GM18505 (cell line): ENCODE results near the gene SSNA1.

Experiments
- ATAC-seq: cut with Tn5 transposase; IDR thresholded peaks from one replicate; pipeline ENCODE4 v1.9.1; 2021; ENCODE audit not compliant: unreplicated experiment
- POLR2A ChIP-seq: IDR thresholded peaks from 4 replicates; pipeline ENCODE4 v1.6.1; 2011; ENCODE audit warnings: borderline replicate concordance; ENCODE audit not compliant: insufficient read depth, insufficient read length; ENCODE audit errors: extremely low read depth

SSNA1 gene

GRCh38 chr9:137190315-137190856 lies 1.9 kb downstream of the SSNA1 start:
- no peak for ATAC-seq
- no peak for TF ChIP-seq POLR2A

- ATAC-seq, result no peak
- no peak for TF ChIP-seq POLR2A
These were observed 2.8 kb downstream of the SSNA1 start for GRCh38 chr9:137191245-137191644.

GRCh38 chr9:137191691-137192447 lies 3.4 kb downstream of the SSNA1 start:
- no peak for TF ChIP-seq POLR2A
- ATAC-seq, result no peak

- no peak for ATAC-seq
- TF ChIP-seq POLR2A, result no peak
These were observed 3.9 kb downstream of the SSNA1 start for GRCh38 chr9:137192448-137192780.

GRCh38 chr9:137192859-137193258 lies 4.4 kb downstream of the SSNA1 start:
- no peak for ATAC-seq
- no peak for TF ChIP-seq POLR2A

- no peak for ATAC-seq
- no peak for TF ChIP-seq POLR2A
These were observed 5.3 kb downstream of the SSNA1 start for GRCh38 chr9:137193771-137194170.

- no peak for ATAC-seq
- no peak for TF ChIP-seq POLR2A
These were observed 5.9 kb downstream of the SSNA1 start for GRCh38 chr9:137194388-137194787.

- TF ChIP-seq POLR2A, result no peak
- ATAC-seq, result no peak
These were observed 6.4 kb downstream of the SSNA1 start for GRCh38 chr9:137194909-137195308.

GRCh38 chr9:137195525-137196220 lies 7.2 kb downstream of the SSNA1 start:
- no peak for TF ChIP-seq POLR2A
- ATAC-seq, result no peak

GRCh38 chr9:137198051-137198901 lies 9.8 kb downstream of the SSNA1 start:
- no peak for TF ChIP-seq POLR2A
- ATAC-seq, result no peak

- no peak for TF ChIP-seq POLR2A
- ATAC-seq, result no peak
These were observed 10.4 kb downstream of the SSNA1 start for GRCh38 chr9:137198902-137199283.

GRCh38 chr9:137199411-137200121 lies 11.1 kb downstream of the SSNA1 start:
- TF ChIP-seq POLR2A, result no peak
- no peak for ATAC-seq
